ENCODE measurements around the gene MAP4K4. TPM values are rescaled to one million over a fixed set of nuclear protein-coding genes. Genes with fewer than 3 reads are reported as not detected.

MAP4K4 gene
- total and polyA plus RNA-seq, 2 of the 4 experiments (the other 2 are of a cell fraction): 89.4 to 124 TPM

GRCh38 chr2:101704816-101705578 lies 7.5 kb downstream of the MAP4K4 start (continued):
- TF ChIP-seq MAFK (IDR thresholded peaks at IDR 0.05; ENCODE audit: low read depth, low read length) (no peak), MAZ (IDR thresholded peaks at IDR 0.05; ENCODE audit: borderline replicate concordance, low read depth, low read length) (no peak)

GRCh38 chr2:101706121-101706818 lies 8.8 kb downstream of the MAP4K4 start:
- no peak overlapping the region for H3K56ac ChIP-seq (ENCODE audit: extremely low read depth, insufficient read depth, low read length)
- peaks cover 10% of the 10 kb centered on the region for H3K36me3 ChIP-seq (ENCODE audit: control insufficient read depth, insufficient read depth, low read length)
- H3K27me3 ChIP-seq (ENCODE audit: control insufficient read depth, insufficient read depth, low read length): no peaks in the 10 kb centered on the region
- H4K91ac ChIP-seq (ENCODE audit: insufficient read depth, low read depth, low read length): no peak overlapping the region
- peaks cover 21% of the 10 kb centered on the region for H3K4me1 ChIP-seq (ENCODE audit: control insufficient read depth, insufficient read depth, low read length)
- peak overlapping the region; percentile 35 for H2BK5ac ChIP-seq (ENCODE audit: low read depth, low read length, poor library complexity, severe bottlenecking)
- H2AK5ac ChIP-seq (ENCODE audit: low read depth, low read length): no peak overlapping the region
- dilution Hi-C loops (cut with HindIII; ENCODE audit: low sequenced_read_pairs, unreplicated experiment): no loop called here
- no peak overlapping the region for H4K8ac ChIP-seq (ENCODE audit: low read depth in 2 of 2, low read length in 2 of 2)
- H4K20me1 ChIP-seq (ENCODE audit: insufficient read depth, low read length): peaks cover 71% of the 10 kb centered on the region
- POLR2A ChIA-PET (ENCODE audit: unreplicated experiment): no interaction called here
- no peak overlapping the region for H3K9ac ChIP-seq (ENCODE audit: low read depth, low read length)
- intact Hi-C loops (cut with micrococcal nuclease): no loop called here
- H2AFZ ChIP-seq (replicated peaks; ENCODE audit: low read length, poor library complexity): no peak overlapping the region
- no peak overlapping the region for H2BK120ac ChIP-seq (ENCODE audit: low read depth, low read length)
- H3K27ac ChIP-seq (ENCODE audit: insufficient read depth, low read length): no peak overlapping the region
- no peak overlapping the region for H2BK20ac ChIP-seq (ENCODE audit: low read depth, low read length)
- WGBS, 2 experiments (ENCODE audit: extremely low coverage in 2 of 2, insufficient read length in 1 of 2): 60% methylated on average over 2 of the region's 4 CpGs; no CpG with 5 or more reads in 1 of the 2 experiments
- CTCF ChIA-PET: interaction anchor here (1.5 kb wide), 1 partner anchor 65 kb away, joined by 3 read pairs; no protein-coding TSS in a partner anchor
- H3K4me3 ChIP-seq (ENCODE audit: insufficient read depth, low read depth, low read length): no peak overlapping the region
- 0 out of 2 replicates have a peak overlapping the region, but pooled peaks have one; percentile 25 for H3K14ac ChIP-seq (replicated peaks; ENCODE audit: low read depth, low read length)
- no peaks in the 10 kb centered on the region for H3K9me3 ChIP-seq (ENCODE audit: control insufficient read depth, insufficient read depth, low read length)
- DNase-seq: no peak
- in situ Hi-C loops (cut with MboI; ENCODE audit: low sequenced_read_pairs): no loop called here
- no peak overlapping the region for H3K4me2 ChIP-seq (ENCODE audit: low read depth, low read length)
- peaks cover 22% of the 10 kb centered on the region for H3K9me1 ChIP-seq (ENCODE audit: insufficient read depth, low read length)
- H3K23ac ChIP-seq (ENCODE audit: low read depth, low read length): peak overlapping the region; percentile 81; the same call in 1 of the 2 replicates
- H2BK15ac ChIP-seq (ENCODE audit: low read depth, low read length): no peak overlapping the region
- H2AK9ac ChIP-seq (replicated peaks; ENCODE audit: low read depth, low read length, poor library complexity): no peak overlapping the region
- H4K5ac ChIP-seq (ENCODE audit: low read depth, low read length): no peak overlapping the region
- BruUV-seq (replicated peaks): no TSS peak
- peaks cover 0 to 68% of the 10 kb centered on the region in 2 experiments; a peak in 2 of 4 replicates for H3K79me1 ChIP-seq (ENCODE audit: low read depth in 1 of 2, low read length in 2 of 2)
- no peak overlapping the region for H3K4ac ChIP-seq (ENCODE audit: low read depth, low read length)
- no peak for ATAC-seq (ENCODE audit: low read depth)
- no peak overlapping the region for H3K18ac ChIP-seq (ENCODE audit: low read depth, low read length)
- TF ChIP-seq MXI1 (IDR thresholded peaks at IDR 0.05; ENCODE audit: borderline replicate concordance, low read depth, low read length) (no peak), POLR2A (IDR thresholded peaks at IDR 0.05; ENCODE audit: low read depth, low read length) (no peak), USF2 (IDR thresholded peaks at IDR 0.05; ENCODE audit: low read depth, low read length) (no peak), CEBPB (IDR thresholded peaks at IDR 0.05; ENCODE audit: low read depth, low read length) (no peak), ELK1 (IDR thresholded peaks at IDR 0.05; ENCODE audit: borderline replicate concordance, low read depth, low read length) (no peak), CHD1 (IDR thresholded peaks at IDR 0.05; ENCODE audit: low read depth, low read length) (no peak), SMC3 (IDR thresholded peaks at IDR 0.05; ENCODE audit: low read depth, low read length) (no peak), RAD21 (IDR thresholded peaks at IDR 0.05; ENCODE audit: low read length) (no peak), MAZ (IDR thresholded peaks at IDR 0.05; ENCODE audit: borderline replicate concordance, low read depth, low read length) (no peak), CTCF (conservative IDR thresholded peaks at IDR 0.05; ENCODE audit: low read depth, low read length) (no peak)
